ENCODE measurements around the gene CTSZ.
"Not testable (repeated sequence)": the region's sequence is repeated elsewhere in the genome, so short reads cannot be mapped to it uniquely, and the experiment has no call there.

The CTSZ gene

GRCh38 chr20:59013031-59013951, 6.2 kb upstream of the CTSZ start:
- no peak for DNase-seq

GRCh38 chr20:59011874-59012157, 4.8 kb upstream of the CTSZ start:
- not testable (repeated sequence) for DNase-seq

- peak; percentile 95 for DNase-seq
These were observed 4.2 kb upstream of the CTSZ start for GRCh38 chr20:59010995-59011873.

- DNase-seq: peak; percentile 14
These were observed 3.4 kb upstream of the CTSZ start for GRCh38 chr20:59010321-59010994.

- no peak for DNase-seq
These were observed 1.8 kb upstream of the CTSZ start for GRCh38 chr20:59008715-59009336.

GRCh38 chr20:59007665-59008511, 834 bp upstream of the CTSZ start:
- DNase-seq: no peak

GRCh38 chr20:59006167-59006863, 739 bp downstream of the CTSZ start:
- DNase-seq: no peak

GRCh38 chr20:59005523-59006166, 1.4 kb downstream of the CTSZ start:
- no peak for DNase-seq

GRCh38 chr20:59004763-59005522, 2.1 kb downstream of the CTSZ start:
- DNase-seq: no peak

GRCh38 chr20:59004493-59004762, 2.6 kb downstream of the CTSZ start:
- no peak for DNase-seq

- no peak for DNase-seq
These were observed 3.1 kb downstream of the CTSZ start for GRCh38 chr20:59003836-59004492.

- no peak for DNase-seq
These were observed 4.1 kb downstream of the CTSZ start for GRCh38 chr20:59002874-59003399.

- DNase-seq: no peak
These were observed 4.7 kb downstream of the CTSZ start for GRCh38 chr20:59002388-59002787.

- DNase-seq: no peak
These were observed 5.4 kb downstream of the CTSZ start for GRCh38 chr20:59001449-59002171.

- no peak for DNase-seq
These were observed 6.0 kb downstream of the CTSZ start for GRCh38 chr20:59001068-59001448.

- DNase-seq: no peak
These were observed 6.7 kb downstream of the CTSZ start for GRCh38 chr20:59000326-59000725.

- no peak for DNase-seq
These were observed 8.4 kb downstream of the CTSZ start for GRCh38 chr20:58998656-58999055.

- DNase-seq: no peak
These were observed 9.8 kb downstream of the CTSZ start for GRCh38 chr20:58997141-58997770.
